GM19351 (cell line): ENCODE results near the gene SFRP2.

Source experiments
- ATAC-seq: cut with Tn5 transposase; IDR thresholded peaks from one replicate; pipeline ENCODE4 v1.9.1; 2021; ENCODE audit warnings: mild to moderate bottlenecking, moderate library complexity; ENCODE audit not compliant: unreplicated experiment

The SFRP2 gene

GRCh38 chr4:153788413-153789276 is at the start of gene SFRP2:
Gene SFRP2 (minus strand): TSS chr4:153789083. CDS start chr4:153788835, 248 bp downstream.
- ATAC-seq = no peak

DNA sequence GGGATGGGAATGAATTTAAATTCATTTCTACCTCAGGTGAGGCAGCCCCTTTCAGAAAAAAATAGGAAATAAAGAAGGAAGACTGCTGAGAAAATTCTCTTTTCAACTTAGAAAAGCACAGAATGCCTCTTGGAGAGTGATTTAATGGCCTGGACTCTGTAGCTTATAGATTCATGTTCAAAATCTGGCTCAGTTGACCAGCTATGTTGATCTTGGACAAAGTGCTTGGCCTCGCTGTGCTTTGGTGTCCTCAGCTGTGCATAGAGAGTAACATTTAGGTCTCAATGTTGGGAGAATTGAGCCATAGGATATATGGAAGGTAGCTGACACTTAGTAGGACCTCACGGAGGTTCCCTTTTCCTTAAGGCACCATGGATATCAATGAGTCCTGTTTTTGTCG is 49.7 kb upstream of the SFRP2 start:
- no peak for ATAC-seq

DNA sequence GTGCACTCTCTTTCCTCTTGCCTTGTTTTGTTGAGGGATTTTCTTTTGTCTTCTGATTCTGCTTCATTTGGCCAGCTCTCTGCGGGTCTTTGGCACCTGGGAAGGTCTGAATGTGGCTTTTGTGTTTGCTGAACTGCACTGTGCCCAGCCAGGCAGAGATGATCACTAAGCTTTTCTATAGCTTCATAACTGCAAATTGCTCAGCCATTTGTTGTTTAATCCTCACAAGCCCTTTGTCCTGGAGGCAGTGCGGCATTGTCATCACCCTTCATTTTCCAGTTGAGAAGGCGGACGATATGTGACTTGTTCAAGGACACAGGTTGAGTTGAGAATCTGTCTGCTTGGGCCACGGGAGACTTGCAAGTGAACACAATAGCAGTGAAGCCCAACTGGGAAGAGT is 46.0 kb upstream of the SFRP2 start:
- ATAC-seq = no peak

DNA sequence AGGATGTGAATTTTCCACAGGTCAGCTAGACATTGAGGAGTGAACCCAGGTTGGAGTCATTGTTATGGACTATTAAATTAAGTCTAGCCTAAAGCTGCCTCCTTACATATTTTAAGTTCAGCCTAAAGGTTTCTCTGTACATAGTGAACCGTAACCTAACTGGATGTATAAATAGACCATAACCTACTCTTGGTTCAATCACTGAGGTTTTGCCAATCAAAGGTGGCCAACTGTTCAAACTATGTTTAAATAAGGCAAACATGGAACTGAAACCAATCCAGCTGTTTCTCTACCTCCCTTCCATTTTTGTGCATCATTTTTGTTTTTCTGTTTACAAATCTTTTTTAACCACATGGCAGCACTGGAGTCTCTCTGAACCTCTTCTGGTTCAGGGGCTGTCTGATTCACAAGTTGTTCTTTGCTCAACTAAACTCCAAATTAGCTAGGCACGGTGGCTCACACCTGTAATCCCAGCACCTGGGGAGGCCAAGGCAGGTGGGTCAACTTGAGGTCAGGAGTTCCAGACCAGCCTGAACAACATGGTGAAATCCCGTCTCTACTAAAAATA is 43.9 kb upstream of the SFRP2 start:
- ATAC-seq = peak; percentile 38

DNA sequence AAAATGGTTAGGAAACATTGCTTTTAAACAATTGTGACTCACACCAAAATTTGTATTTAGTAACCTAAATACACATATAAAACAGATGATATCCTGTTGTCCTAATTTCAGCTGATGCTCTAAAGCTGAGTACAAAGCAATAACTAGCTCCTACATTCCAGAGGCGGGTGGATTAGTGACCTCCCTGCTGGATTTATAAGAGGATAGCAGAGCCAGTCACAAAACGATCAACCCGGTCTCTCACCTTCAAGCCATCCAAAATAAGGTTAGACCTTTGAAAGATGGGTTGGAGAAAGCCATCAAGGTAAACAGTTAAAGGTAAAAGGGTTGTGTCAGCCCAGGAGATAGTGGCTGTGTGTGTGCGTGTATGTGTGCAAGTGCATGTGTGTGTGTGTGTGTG is 43.2 kb upstream of the SFRP2 start:
- no peak for ATAC-seq

GRCh38 chr4:153831245-153831644 is 42.4 kb upstream of the SFRP2 start:
- no peak for ATAC-seq

GRCh38 chr4:153825691-153826090 is 36.8 kb upstream of the SFRP2 start:
- ATAC-seq = no peak

DNA sequence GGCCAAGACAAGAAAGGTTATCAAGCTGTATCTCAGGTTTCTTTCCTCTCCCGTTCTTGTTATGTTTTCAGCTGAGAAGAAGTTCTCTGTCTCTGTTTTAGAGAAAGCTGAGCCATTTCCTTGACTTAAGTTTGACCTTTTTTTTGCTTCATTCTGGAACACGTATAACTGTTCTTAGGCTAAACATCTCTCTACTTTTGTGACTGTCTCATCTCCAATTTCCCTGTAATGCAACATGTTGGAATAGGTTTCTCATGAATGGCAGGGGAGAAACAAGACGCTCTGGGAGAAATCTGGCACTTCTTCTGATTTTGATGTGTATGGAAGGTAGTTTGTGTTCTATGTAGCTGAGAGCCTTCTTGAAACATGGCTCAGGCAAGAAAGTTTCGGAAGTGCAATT is 36.2 kb upstream of the SFRP2 start:
- ATAC-seq = no peak

GRCh38 chr4:153824501-153824900 is 35.6 kb upstream of the SFRP2 start:
- no peak for ATAC-seq

DNA sequence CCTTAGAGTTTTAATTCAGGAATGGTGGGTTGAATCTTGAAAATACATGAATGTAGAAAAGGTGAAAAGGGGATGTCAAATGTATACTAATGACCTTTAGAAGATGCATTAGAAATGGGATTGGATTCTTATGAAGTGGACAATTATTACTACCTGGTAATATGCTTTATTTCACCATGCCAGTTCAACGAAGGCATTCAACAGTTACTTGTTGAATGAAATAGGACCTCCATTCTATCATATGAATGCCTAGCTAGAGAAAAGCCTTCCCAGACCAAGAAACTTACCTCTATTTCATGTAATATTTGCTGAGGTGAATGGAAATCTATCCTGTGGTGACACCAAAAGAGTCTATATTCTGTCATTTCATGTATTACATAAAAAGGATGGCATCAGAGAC is 34.6 kb upstream of the SFRP2 start:
- no peak for ATAC-seq

DNA sequence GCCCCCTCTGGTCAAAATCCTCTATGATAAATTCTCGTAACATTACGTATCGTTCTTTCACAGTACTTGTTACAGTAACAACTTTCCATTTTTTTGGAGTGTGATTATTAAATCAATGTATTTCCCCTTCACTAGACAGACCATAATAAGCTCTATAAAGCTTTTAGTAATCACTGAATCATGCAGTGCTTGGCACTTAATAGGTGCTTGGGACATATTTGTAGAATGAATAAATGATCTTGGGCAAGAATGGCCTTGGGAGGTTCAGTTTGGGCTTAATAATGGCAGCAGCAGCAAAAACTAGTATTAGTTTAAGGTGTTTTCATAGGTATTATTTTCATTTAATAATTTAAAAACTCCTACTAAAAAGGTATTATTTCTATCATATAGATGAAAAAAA is 33.4 kb upstream of the SFRP2 start:
- ATAC-seq = no peak

GRCh38 chr4:153817466-153817865 is 28.6 kb upstream of the SFRP2 start:
- ATAC-seq = no peak

- ATAC-seq = no peak
These were observed 27.7 kb upstream of the SFRP2 start for GRCh38 chr4:153816542-153816941.

GRCh38 chr4:153814789-153815188 is 25.9 kb upstream of the SFRP2 start:
- ATAC-seq = no peak

GRCh38 chr4:153809916-153810810 is 21.3 kb upstream of the SFRP2 start:
- ATAC-seq = peak; percentile 49

GRCh38 chr4:153809307-153809706 is 20.4 kb upstream of the SFRP2 start:
- ATAC-seq = peak; percentile 66

- ATAC-seq = no peak
These were observed 19.3 kb upstream of the SFRP2 start for GRCh38 chr4:153808175-153808574.

GRCh38 chr4:153806073-153806472 is 17.2 kb upstream of the SFRP2 start:
- ATAC-seq = no peak

GRCh38 chr4:153804722-153805121 is 15.8 kb upstream of the SFRP2 start:
- ATAC-seq = no peak

GRCh38 chr4:153799694-153800074 is 10.8 kb upstream of the SFRP2 start:
- ATAC-seq = no peak

- no peak for ATAC-seq
These were observed 10.2 kb upstream of the SFRP2 start for GRCh38 chr4:153798901-153799693.
